HepG2 (cell line): Measurements from ENCODE around the gene PAN2. TPM values are rescaled to one million over a fixed set of nuclear protein-coding genes. Genes with fewer than 3 reads are reported as not detected.

Experiments
- ATAD3A ChIP-seq: sonication (generic); formaldehyde crosslinking; IDR thresholded peaks from 2 replicates; pipeline ENCODE4 v1.4.0; 2020; ENCODE audit warnings: missing genetic modification reagents
- CC2D1A ChIP-seq: sonication (generic); formaldehyde crosslinking; IDR thresholded peaks from 2 replicates; pipeline ENCODE4 v1.8.1; 2023; ENCODE audit warnings: mild to moderate bottlenecking, missing genetic modification reagents
- CCDC6 ChIP-seq: sonication (generic); formaldehyde crosslinking; IDR thresholded peaks from 2 replicates; pipeline ENCODE4 v1.8.1; 2022; ENCODE audit warnings: mild to moderate bottlenecking, missing genetic modification reagents, moderate library complexity
- CTCF ChIP-seq: sonication (generic); formaldehyde crosslinking; IDR thresholded peaks from 2 replicates; pipeline ENCODE4 v1.5.0; 2020; ENCODE audit warnings: mild to moderate bottlenecking, missing genetic modification reagents, moderate library complexity
- GATAD2A ChIP-seq: IDR thresholded peaks from 2 replicates; pipeline ENCODE4 v1.6.1; 2016
- HMGA1 ChIP-seq: sonication (generic); formaldehyde crosslinking; conservative IDR thresholded peaks from 2 replicates; pipeline ENCODE4 v1.4.0; 2020; ENCODE audit warnings: missing genetic modification reagents
- HNRNPH1 ChIP-seq: fragments of 200-400 bp; formaldehyde crosslinking; optimal IDR thresholded peaks from 2 replicates; pipeline ENCODE3; 2017; ENCODE audit warnings: mild to moderate bottlenecking, low read depth, low read length
- MXI1 ChIP-seq: IDR thresholded peaks from 3 replicates; pipeline ENCODE4 v1.6.1; 2012; ENCODE audit warnings: low read depth, low read length, inconsistent platforms, borderline replicate concordance
- NAIF1 ChIP-seq: sonication (generic); formaldehyde crosslinking; IDR thresholded peaks from 2 replicates; pipeline ENCODE4 v1.5.0; 2020; ENCODE audit warnings: mild to moderate bottlenecking, missing genetic modification reagents, borderline replicate concordance
- NCOA2 ChIP-seq: sonication (generic); formaldehyde crosslinking; IDR thresholded peaks from 2 replicates; pipeline ENCODE4 v1.8.0; 2022; ENCODE audit warnings: inconsistent platforms
- NFYC ChIP-seq: IDR thresholded peaks from 2 replicates; pipeline ENCODE4 v1.6.1; 2016; ENCODE audit warnings: missing genetic modification reagents, missing compliant biosample characterization
- NR2F6 ChIP-seq, 2 experiments: IDR thresholded peaks; 2 replicates each; pipeline ENCODE4 v1.6.1; 2016; ENCODE audit warnings: antibody characterized with exemption in 1 of 2, mild to moderate bottlenecking in 1 of 2
- PRDM15 ChIP-seq: sonication (generic); formaldehyde crosslinking; IDR thresholded peaks from 2 replicates; pipeline ENCODE4 v1.4.0; 2020; ENCODE audit warnings: missing genetic modification reagents
- SKI ChIP-seq: fragments of 450-650 bp; IDR thresholded peaks from one replicate; pipeline ENCODE4 v1.6.1; 2018; ENCODE audit warnings: mild to moderate bottlenecking; ENCODE audit not compliant: partially characterized antibody
- SP4 ChIP-seq: sonication (generic); formaldehyde crosslinking; IDR thresholded peaks from 2 replicates; pipeline ENCODE4 v1.8.1; 2023; ENCODE audit warnings: mild to moderate bottlenecking, missing genetic modification reagents
- TAF1 ChIP-seq: sonication (generic); formaldehyde crosslinking; IDR thresholded peaks from 2 replicates; pipeline ENCODE4 v1.4.0; 2020; ENCODE audit warnings: missing genetic modification reagents
- TAF15 ChIP-seq: fragments of 200-400 bp; formaldehyde crosslinking; IDR thresholded peaks from one replicate; pipeline ENCODE4 v1.6.1; 2018; ENCODE audit warnings: mild to moderate bottlenecking, low read depth, low read length; ENCODE audit not compliant: poor library complexity, severe bottlenecking
- TFE3 ChIP-seq: IDR thresholded peaks from 2 replicates; pipeline ENCODE4 v1.6.1; 2016
- ZEB1 ChIP-seq: IDR thresholded peaks from 2 replicates; pipeline ENCODE4 v1.6.1; 2012; ENCODE audit warnings: mild to moderate bottlenecking, low read depth, inconsistent platforms; ENCODE audit not compliant: insufficient replicate concordance
- ZNF251 ChIP-seq: sonication (generic); formaldehyde crosslinking; IDR thresholded peaks from 2 replicates; pipeline ENCODE4 v1.9.0; 2021; ENCODE audit warnings: mild to moderate bottlenecking, missing genetic modification reagents
- ZNF264 ChIP-seq: sonication (generic); formaldehyde crosslinking; IDR thresholded peaks from 2 replicates; pipeline ENCODE4 v1.4.0; 2020; ENCODE audit warnings: missing genetic modification reagents
- ZNF547 ChIP-seq: sonication (generic); formaldehyde crosslinking; IDR thresholded peaks from 2 replicates; pipeline ENCODE4 v1.5.1; 2020; ENCODE audit warnings: mild to moderate bottlenecking, missing genetic modification reagents
- ZNF780A ChIP-seq: sonication (generic); formaldehyde crosslinking; IDR thresholded peaks from 2 replicates; pipeline ENCODE4 v1.8.0; 2022; ENCODE audit warnings: mild to moderate bottlenecking, missing genetic modification reagents, moderate library complexity
- polyA plus RNA-seq, 8 experiments: library from polyadenylated mRNA; depleted of rRNA in 3 of 8; stranded (reverse) in 7 of 8; unstranded in 1 of 8; fragments of >200 nt; fragmentation: Illumina TruSeq in 4 of 8; extraction: Trizol in 4 of 8; gene quantifications; 2 replicates each; pipeline versions ENCODE4 v1.2.1 to v1.2.3, GENCODE V29; 2011 to 2016; ENCODE audit warnings: low read depth in 4 of 8, missing spikeins in 1 of 8, mixed read lengths in 1 of 8; ENCODE audit not compliant: insufficient read depth in 1 of 8
- total RNA-seq, 5 experiments: library from RNA; depleted of rRNA; stranded (reverse); fragments of >200 nt; fragmentation: Illumina TruSeq; extraction: Trizol; gene quantifications; 2 replicates each; pipeline ENCODE4 v1.2.3, GENCODE V29; 2016; ENCODE audit warnings: low read depth in 1 of 5

Gene PAN2
- total and polyA plus RNA-seq, 2 of the 13 experiments (the other 11 are each of a cell fraction or from before 2014, with no cell fraction given): 27.2 to 61.1 TPM

GRCh38 chr12:56359851-56360767 is 26.3 kb upstream of the PAN2 start, which contains the start of gene STAT2 (continued):
- no peak for TF ChIP-seq CTCF (CRISPR knock-in tag)
- no peak; the same call in none of the 2 replicates for TF ChIP-seq NR2F6 (IDR thresholded peaks at IDR 0.05)
- peak; percentile 27; the same call in 1 of the 2 replicates for TF ChIP-seq NR2F6 (CRISPR knock-in tag; IDR thresholded peaks at IDR 0.05)
- peak; percentile 72 for TF ChIP-seq SKI
- no peak; the same call in 1 of the 2 replicates for TF ChIP-seq CCDC6 (CRISPR knock-in tag)
- TF ChIP-seq ZEB1: peak; percentile 32
- peak; percentile 90 for TF ChIP-seq NFYC (CRISPR knock-in tag)
- 0 out of 2 replicates have a peak, but pooled peaks have one; percentile 44 for TF ChIP-seq PRDM15 (CRISPR knock-in tag)
- no peak for TF ChIP-seq NCOA2 (CRISPR knock-in tag)
- no peak for TF ChIP-seq ZNF780A (CRISPR knock-in tag)
- no peak; the same call in 1 of the 2 replicates for TF ChIP-seq ZNF547 (CRISPR knock-in tag)
- TF ChIP-seq HNRNPH1: no peak
- TF ChIP-seq NAIF1: no peak
- TF ChIP-seq TFE3 (CRISPR knock-in tag): 0 out of 2 replicates have a peak, but pooled peaks have one; percentile 37
- TF ChIP-seq TAF15: no peak
- TF ChIP-seq GATAD2A (CRISPR knock-in tag): peak; percentile 44
- peak; percentile 76 for TF ChIP-seq TAF1 (CRISPR knock-in tag)
- TF ChIP-seq CC2D1A (CRISPR knock-in tag): no peak
- TF ChIP-seq ZNF264 (CRISPR knock-in tag): no peak; the same call in 1 of the 2 replicates
- peak; percentile 91; the same call in 1 of the 3 replicates for TF ChIP-seq MXI1
- no peak for TF ChIP-seq ATAD3A
- TF ChIP-seq ZNF251: no peak
- TF ChIP-seq HMGA1 (CRISPR knock-in tag): no peak
- TF ChIP-seq SP4 (CRISPR knock-in tag): peak; percentile 94
